Lung (tissue), 12 donors: Measurements from ENCODE around the gene COQ3. TPM values are rescaled to one million over a fixed set of nuclear protein-coding genes. Genes with fewer than 3 reads are reported as not detected.

Experiments
- ATAC-seq: fragments of 200-7000 bp; cut with Tn5 transposase; one replicate; pipeline ENCODE4 v1.9.1; 2020; ENCODE audit warnings: moderate number of reproducible peaks; ENCODE audit not compliant: insufficient read depth, low FRiP score
- DNase-seq, 3 donors: peaks; one replicate each; pipeline ENCODE4 v3.0.0-alpha.2; 2013 to 2017
- H3K27ac ChIP-seq, 2 donors: one replicate each; pipeline ENCODE4 v1.5.1; 2013; ENCODE audit warnings: mild to moderate bottlenecking in 2 of 2, moderate library complexity in 2 of 2, control low read depth in 1 of 2, inconsistent platforms in 1 of 2, low read depth in 1 of 2, low read length in 1 of 2
- H3K27me3 ChIP-seq, 3 donors: one replicate each; pipeline ENCODE4 v1.5.1; 2013; ENCODE audit warnings: low read length in 2 of 3; ENCODE audit not compliant: control insufficient read depth in 3 of 3, insufficient read depth in 3 of 3
- H3K36me3 ChIP-seq, 4 donors: one replicate each; pipeline ENCODE4 v1.5.1; 2013; ENCODE audit warnings: low read length in 4 of 4, mild to moderate bottlenecking in 1 of 4, moderate library complexity in 1 of 4; ENCODE audit not compliant: control insufficient read depth in 4 of 4, insufficient read depth in 4 of 4
- H3K4me1 ChIP-seq, 5 donors: one replicate each; pipeline ENCODE4 v1.5.1; 2013; ENCODE audit warnings: low read length in 5 of 5, mild to moderate bottlenecking in 2 of 5, moderate library complexity in 1 of 5; ENCODE audit not compliant: control insufficient read depth in 5 of 5, insufficient read depth in 5 of 5
- H3K4me3 ChIP-seq: one replicate; pipeline ENCODE4 v1.5.1; 2013; ENCODE audit warnings: mild to moderate bottlenecking, control low read depth, moderate library complexity
- H3K9ac ChIP-seq, 2 donors: one replicate each; pipeline ENCODE4 v1.5.1; 2013; ENCODE audit warnings: low read length in 2 of 2, control low read depth in 1 of 2; ENCODE audit not compliant: insufficient read depth in 1 of 2
- H3K9me3 ChIP-seq, 4 donors: one replicate each; pipeline ENCODE4 v1.5.1; 2013; ENCODE audit warnings: low read length in 3 of 4, mild to moderate bottlenecking in 1 of 4, moderate library complexity in 1 of 4; ENCODE audit not compliant: control insufficient read depth in 4 of 4, insufficient read depth in 3 of 4
- CTCF ChIP-seq: IDR thresholded peaks from 2 replicates; pipeline ENCODE4 v1.5.1; 2012; ENCODE audit warnings: mild to moderate bottlenecking; ENCODE audit errors: control extremely low read depth, extremely low read depth
- WGBS, 2 donors: extraction: QIAGEN DNeasy Blood & Tissue Kit; methylation state at CpG; one replicate each; pipeline ENCODE4 v1.1.7; 2013; 5-methylcytosine and 5-hydroxymethylcytosine counted together
- polyA plus RNA-seq, 2 donors: library from polyadenylated mRNA; stranded (reverse); fragments of 200-250 nt; gene quantifications; one replicate each; pipeline ENCODE4 v1.2.1, GENCODE V29; 2013
- total RNA-seq, 2 donors: library from RNA; depleted of rRNA in 1 of 2; stranded (reverse); fragments of >200 nt in 1 of 2; gene quantifications; one replicate each; pipeline ENCODE4 v1.2.1, GENCODE V29; 2014 to 2021
- donor health status: control.
- donor health status: control.
- donor health status: Bipolar disorder and iron deficiency.
- donor health status: healthy.
- donor health status: DM: yes; HTN: yes; CAD: no.

The COQ3 gene
- total and polyA plus RNA-seq, 4 donors, result 2.8 to 11.7 (median 5.9) TPM

- peak within 1 kb of the TSS; percentile 58 to 65 for H3K9ac ChIP-seq
- H3K4me1 ChIP-seq, result peaks cover 0 to 16% (median 0%) of the 10 kb centered on the region in 5 donors
- no peak for TF ChIP-seq CTCF
- DNase-seq, result peak; percentile 58 to 62 (median 61)
- H3K9me3 ChIP-seq, result no peaks in the 10 kb centered on the region
- peaks cover 0 to 3% (median 3%) of the 10 kb centered on the region in 3 donors for H3K27me3 ChIP-seq
- peak within 1 kb of the TSS in 1 of 2 donors; percentile 56 for H3K27ac ChIP-seq
- H3K36me3 ChIP-seq, result no peaks in the 10 kb centered on the region
- ATAC-seq, result peak; percentile 92
- WGBS, 2 donors, result 1% methylated on average over 54 to 108 of the region's 108 CpGs
- H3K4me3 ChIP-seq, result peak within 1 kb of the TSS; percentile 62
Measured at GRCh38 chr6:99349171-99350141, 44.5 kb downstream of the COQ3 start, which contains the start of gene FAXC. Gene FAXC, minus strand, starts transcription at chr6:99349674. Its CDS starts 302 bp downstream, at chr6:99349372.

GRCh38 chr6:99348288-99349170 is 45.5 kb downstream of the COQ3 start:
- TF ChIP-seq CTCF, result no peak
- ATAC-seq (no peak), DNase-seq (peak in 2 of 3 donors; percentile 17 to 21)
- Histone ChIP-seq H3K9me3 (no peaks in the 10 kb centered on the region), H3K27me3 (peaks cover 0 to 3% (median 0%) of the 10 kb centered on the region in 3 donors), H3K36me3 (no peaks in the 10 kb centered on the region), H3K9ac (peak overlapping the region; percentile 58 to 65), H3K27ac (peak overlapping the region in 1 of 2 donors; percentile 56), H3K4me3 (peak overlapping the region; percentile 62), H3K4me1 (peaks cover 0 to 16% (median 0%) of the 10 kb centered on the region in 5 donors)
- 47 to 51% methylated on average over 25 of the region's 25 CpGs for WGBS, 2 donors

GRCh38 chr6:99347804-99348203 is 46.2 kb downstream of the COQ3 start:
- Histone ChIP-seq H3K27ac (no peak overlapping the region), H3K9me3 (no peaks in the 10 kb centered on the region), H3K4me1 (peaks cover 0 to 16% (median 0%) of the 10 kb centered on the region in 5 donors), H3K4me3 (no peak overlapping the region), H3K36me3 (no peaks in the 10 kb centered on the region), H3K9ac (no peak overlapping the region), H3K27me3 (peaks cover 0 to 3% (median 0%) of the 10 kb centered on the region in 3 donors)
- TF ChIP-seq CTCF, result no peak
- DNase-seq (no peak), ATAC-seq (no peak)
- WGBS, 2 donors, result 76 to 91% methylated on average over 1 of the region's 1 CpG
